ENCODE results near the gene STK33.
A peak's percentile ranks its signal among the peaks of the same experiment; 100 is the strongest.

STK33 gene

DNA sequence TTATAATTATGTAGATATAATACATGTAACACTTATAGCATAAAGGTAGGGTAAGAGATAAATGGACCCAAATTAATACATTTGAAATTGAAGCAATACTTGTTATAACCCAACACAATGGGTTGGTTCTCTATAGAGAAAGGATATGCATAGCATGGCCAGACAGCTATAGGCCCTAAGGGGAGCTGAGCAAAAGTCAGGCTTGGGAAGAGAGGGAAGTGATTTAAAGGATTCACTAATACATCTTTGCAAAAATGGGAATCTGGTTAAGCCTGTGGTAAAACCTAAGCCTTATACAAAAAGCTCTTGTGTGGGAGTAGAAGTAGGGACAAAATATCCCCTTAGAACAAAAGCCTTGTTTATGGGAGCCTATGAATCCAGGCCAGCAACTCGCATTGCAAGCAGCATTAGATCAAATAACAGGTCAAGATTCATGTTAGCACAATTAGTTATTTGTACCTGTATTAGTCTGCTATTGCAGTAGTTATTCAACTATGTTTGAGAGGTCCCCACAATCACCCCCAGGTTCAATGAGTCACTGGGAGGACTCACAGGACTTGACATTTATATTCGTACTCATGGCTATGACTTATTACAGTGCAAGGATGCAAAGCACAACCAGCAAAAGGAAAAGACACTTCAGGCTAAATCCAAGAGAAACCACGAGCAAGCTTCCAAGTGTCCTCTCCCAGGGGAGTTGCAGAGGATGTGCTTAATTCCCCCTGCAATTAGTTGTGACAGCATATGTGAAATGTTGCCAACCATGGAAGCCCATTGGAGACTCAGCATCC, 185.7 kb downstream of the STK33 start:
- DNase-seq, result no peak

- no peak for DNase-seq
These were observed 190.7 kb downstream of the STK33 start for GRCh38 chr11:8403310-8403709.

DNA sequence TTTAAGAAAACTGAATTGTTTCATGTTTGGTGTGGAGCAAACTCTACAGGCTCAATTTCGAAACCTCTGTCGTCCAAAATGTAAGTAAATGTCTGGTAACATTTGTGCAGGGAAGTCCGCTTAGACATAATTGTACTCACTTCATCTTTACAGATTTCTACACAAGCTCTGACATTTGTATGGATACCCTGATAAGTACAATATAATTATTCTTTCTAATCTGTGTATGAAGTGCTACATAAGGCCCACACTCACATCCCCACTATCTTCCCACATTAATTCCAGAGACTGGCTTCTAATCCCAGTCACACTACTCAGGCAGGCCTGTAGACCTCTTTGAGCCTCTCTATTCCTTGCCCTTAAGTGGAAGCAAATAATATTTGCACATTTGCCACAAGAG, 201.1 kb downstream of the STK33 start:
- DNase-seq, result no peak

- no peak for DNase-seq
These were observed 201.9 kb downstream of the STK33 start for GRCh38 chr11:8392166-8392565.

- no peak for DNase-seq
These were observed 203.0 kb downstream of the STK33 start for GRCh38 chr11:8390851-8391612.

- DNase-seq, result no peak
These were observed 204.7 kb downstream of the STK33 start for GRCh38 chr11:8389029-8389996.

DNA sequence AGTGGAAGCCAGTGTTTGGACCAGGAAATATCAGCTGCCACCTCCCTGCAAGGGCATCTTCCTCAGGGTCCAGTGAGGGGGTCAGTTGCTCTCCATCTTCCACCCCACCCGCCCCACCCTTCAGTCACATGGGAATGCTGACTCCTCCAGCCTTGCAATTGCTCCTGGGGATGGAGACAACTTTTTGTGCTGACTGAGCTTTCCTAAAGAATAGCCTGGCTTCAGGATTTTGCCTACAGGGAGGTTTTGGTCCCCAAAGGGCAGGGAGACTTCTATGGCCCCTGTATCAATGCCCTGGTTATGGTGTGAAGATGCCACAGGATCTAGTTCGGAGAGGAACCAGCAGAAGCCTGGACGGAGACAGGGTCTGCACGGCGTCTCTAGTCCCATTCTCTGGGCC, 206.3 kb downstream of the STK33 start:
- DNase-seq, result no peak

GRCh38 chr11:8387141-8387540, 206.9 kb downstream of the STK33 start:
- DNase-seq, result no peak

GRCh38 chr11:8386134-8386864, 207.7 kb downstream of the STK33 start:
- DNase-seq, result no peak

- peak in 2 of 4 experiments; percentile 46 to 76 for DNase-seq
These were observed 209.7 kb downstream of the STK33 start for GRCh38 chr11:8384199-8384821.

- DNase-seq, result no peak
These were observed 210.4 kb downstream of the STK33 start for GRCh38 chr11:8383627-8384026.

DNA sequence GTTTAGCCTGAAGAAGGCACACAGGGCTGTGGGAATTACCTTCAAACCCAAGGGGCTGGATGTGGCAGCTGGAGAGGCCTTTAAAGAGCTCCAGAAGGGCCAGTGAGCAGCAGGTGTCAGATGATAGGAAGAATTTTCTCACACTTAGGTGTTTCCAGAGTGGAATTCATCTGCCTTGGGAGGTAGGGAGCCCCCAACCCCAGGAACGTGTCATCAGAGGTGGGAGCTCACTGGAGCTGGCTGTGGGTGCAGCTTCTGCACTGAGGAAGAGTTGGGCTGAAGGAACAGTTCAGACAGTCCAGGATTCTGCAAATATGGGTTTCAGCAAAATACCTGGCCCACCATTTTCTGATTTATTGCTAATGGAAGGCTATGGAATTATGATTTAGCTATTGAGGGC, 210.8 kb downstream of the STK33 start:
- DNase-seq, result no peak

DNA sequence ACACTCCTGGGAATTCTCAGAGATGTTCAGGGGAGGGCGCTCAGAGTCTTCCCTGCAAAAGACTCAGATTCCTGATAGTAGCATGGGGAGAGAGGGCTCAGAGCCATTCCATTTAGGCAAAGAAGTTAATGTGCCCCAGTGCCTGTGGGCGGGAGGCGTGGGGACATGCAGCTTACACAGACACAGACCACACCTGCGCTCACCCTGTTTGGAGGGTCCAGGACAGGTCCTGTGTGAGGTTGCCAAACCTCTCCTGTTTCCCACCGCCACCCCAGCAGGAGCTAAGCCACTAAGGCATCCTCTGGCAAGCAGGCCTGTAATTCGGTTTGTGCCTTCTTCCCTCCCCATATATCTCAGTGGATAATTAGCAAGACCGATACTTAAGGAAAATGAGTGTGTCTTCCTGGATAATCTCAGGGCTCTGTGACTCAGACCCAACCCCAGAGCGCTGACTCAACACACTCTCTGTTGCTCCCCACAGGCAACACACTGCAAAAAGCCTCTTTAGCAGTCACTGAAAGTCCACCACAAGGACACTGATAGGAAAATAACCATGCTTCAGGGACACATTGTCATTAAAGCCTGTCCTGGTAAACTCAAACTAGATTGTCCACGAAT, 211.5 kb downstream of the STK33 start:
- DNase-seq, result no peak

GRCh38 chr11:8381871-8382396, 212.1 kb downstream of the STK33 start:
- DNase-seq, result no peak

DNA sequence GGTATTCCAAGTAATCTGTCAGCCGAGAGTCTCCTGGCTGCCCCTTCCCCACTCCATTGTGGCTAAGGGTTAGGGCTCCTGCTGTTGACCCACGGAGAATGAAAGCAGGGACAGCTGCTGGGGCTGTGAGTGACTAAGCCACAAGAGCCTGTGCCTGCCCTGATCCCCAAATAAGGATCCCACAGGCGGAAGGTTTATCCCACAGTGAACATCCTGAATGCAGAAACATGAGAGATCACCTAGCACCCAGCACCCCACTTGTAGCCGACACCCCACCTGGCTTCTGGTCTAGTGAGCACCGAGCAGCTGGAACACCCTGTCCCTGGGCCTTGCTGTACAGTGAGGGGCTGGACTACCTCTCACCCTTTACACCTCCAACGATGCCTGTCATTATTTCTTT, 212.7 kb downstream of the STK33 start:
- DNase-seq, result no peak

DNA sequence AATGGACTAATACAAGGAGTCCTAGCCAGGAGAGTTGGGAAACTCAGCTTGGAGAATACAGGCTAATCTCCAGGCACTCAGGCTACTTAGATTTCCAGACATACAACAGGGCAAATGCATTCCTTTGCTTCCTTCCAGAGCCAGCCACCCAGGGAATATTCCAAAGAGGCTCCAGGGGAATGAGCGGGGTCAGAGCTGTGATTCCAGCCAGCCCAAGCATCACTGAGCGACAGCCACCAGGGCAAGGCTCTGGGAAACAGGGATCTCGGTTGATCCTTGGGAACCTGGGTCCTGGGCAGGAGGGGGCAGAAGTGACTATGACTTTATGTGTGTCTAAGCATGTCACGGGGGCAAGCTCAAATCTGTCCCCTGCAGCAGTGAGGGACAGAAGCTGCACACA, 218.1 kb downstream of the STK33 start:
- DNase-seq, result no peak

DNA sequence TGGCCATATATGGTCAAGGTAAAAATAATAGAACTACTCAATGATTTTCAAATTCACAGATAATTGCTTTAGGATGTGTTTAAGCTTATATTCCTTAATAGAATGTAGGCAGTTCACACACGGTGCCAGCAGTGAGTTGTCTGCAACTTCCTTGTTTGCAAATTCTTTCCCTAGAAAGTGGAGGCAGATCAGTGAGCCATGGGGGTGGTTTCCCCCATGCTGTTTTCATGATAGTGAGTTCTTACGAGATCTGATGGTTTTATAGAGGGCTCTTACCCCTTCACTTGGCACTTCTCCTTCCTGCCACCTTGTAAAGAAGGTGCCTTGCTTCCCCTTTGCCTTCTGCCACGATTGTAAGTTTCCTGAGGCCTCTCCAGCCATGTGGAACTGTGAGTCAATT, 218.6 kb downstream of the STK33 start:
- DNase-seq, result peak in 2 of 4 experiments; percentile 7 to 11

DNA sequence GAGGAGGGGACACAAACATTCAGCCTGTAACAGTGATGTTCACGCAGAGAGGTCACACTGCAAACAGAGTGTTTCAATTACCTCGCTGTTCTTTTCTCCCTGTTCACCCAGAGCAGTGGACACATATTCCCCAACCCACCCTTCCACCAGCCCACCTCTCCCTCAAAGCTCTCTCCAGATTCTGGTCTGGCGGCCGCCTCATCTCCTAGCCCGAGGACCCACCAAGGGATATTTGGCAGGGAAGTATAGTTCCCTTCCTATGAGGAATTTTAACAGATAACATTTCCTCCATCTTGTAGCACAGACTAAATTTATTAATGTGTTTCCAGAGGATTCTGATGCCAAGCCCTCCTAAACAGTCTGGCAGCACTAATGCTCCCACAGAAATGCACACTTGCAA, 219.3 kb downstream of the STK33 start:
- DNase-seq, result no peak

GRCh38 chr11:8373519-8374432, 220.3 kb downstream of the STK33 start:
- no peak for DNase-seq

All from suppressor macrophage (primary cell).